NT2/D1 (cell line): ENCODE measurements around the gene CRB2.

Experiments
- SUZ12 ChIP-seq: IDR thresholded peaks from 2 replicates; pipeline ENCODE4 v1.6.1; 2011; ENCODE audit not compliant: insufficient read length, insufficient read depth; ENCODE audit errors: extremely low read depth
- YY1 ChIP-seq: IDR thresholded peaks from 2 replicates; pipeline ENCODE4 v1.6.1; 2011; ENCODE audit not compliant: insufficient read length, insufficient read depth
- ZNF274 ChIP-seq: IDR thresholded peaks from 2 replicates; pipeline ENCODE4 v1.6.1; 2011; ENCODE audit warnings: mild to moderate bottlenecking, low read depth, low read length

GRCh38 chr9:123389070-123389469, 33.1 kb downstream of the CRB2 start:
- TF ChIP-seq ZNF274, result no peak
- TF ChIP-seq SUZ12, result no peak
- no peak for TF ChIP-seq YY1
